Activated CD4-positive, alpha-beta T cell treated with anti-CD3 and anti-CD28 coated beads, Interleukin-2, amount 50 U/mL, for 24 hours (primary cell): ENCODE measurements around the gene PTPN5.
A peak's percentile ranks its signal among the peaks of the same experiment; 100 is the strongest.

Experiments
- DNase-seq, 2 donors: peaks; one replicate each; pipeline ENCODE4 v3.0.0-alpha.2; 2020; ENCODE audit warnings: low read depth in 1 of 2, low spot score in 1 of 2

PTPN5 gene

GRCh38 chr11:18743365-18743764 lies 48.2 kb downstream of the PTPN5 start:
- no peak for DNase-seq

- DNase-seq: no peak
Measured at GRCh38 chr11:18741783-18742182, 49.8 kb downstream of the PTPN5 start.

DNA sequence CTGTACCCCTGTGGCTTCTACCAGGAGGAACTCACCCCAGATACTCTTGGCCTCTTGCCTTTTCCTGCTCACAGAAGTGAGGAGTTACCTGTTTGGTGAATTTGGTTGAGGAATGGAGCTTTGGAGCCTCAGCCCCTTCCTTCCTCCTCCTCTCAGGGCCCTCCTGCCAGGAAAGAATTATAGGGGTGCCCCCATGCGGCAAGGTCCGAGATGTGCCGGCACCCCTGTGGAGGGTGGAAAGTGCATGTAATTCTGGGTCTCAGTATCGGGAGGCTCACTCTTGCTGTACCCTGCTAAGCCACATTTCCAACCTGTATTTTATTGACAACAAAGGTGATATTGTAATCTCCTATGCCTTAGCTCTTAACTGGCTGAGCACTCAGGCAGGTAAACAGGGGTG lies 51.9 kb downstream of the PTPN5 start:
- DNase-seq: no peak

- DNase-seq: no peak
Measured at GRCh38 chr11:18737642-18738041, 54.0 kb downstream of the PTPN5 start.

DNA sequence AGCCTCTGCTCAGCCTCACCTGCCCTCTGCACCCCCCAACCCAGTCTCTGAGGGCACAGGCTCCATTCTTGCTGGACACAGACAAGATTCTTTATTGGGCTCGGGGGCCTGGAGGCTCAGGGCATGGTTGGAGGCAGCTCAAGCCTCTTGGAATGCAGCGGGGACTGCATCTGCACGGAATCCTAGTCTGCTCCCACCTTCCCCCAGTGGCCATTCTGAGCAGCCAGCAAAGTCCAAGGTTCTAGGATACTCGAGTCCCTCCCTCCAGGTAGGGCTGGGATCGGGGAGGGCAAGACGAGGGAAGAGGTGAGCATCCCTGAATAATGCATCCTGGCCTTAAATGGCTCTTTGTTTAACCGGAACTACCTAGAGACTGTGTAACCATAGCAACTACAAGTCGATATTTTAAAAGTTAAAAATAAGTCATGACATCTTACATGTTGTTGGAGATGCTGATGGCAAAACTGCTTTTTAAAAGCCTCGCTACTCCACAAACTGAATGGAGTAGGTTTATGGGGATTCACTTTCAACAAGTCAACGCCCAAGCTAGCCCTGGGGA lies 54.9 kb downstream of the PTPN5 start:
- DNase-seq: no peak

- DNase-seq: no peak
Measured at GRCh38 chr11:18733202-18733601, 58.4 kb downstream of the PTPN5 start.

GRCh38 chr11:18731949-18732821 lies 59.4 kb downstream of the PTPN5 start:
- peak; percentile 58 to 65 for DNase-seq

GRCh38 chr11:18731441-18731840 lies 60.2 kb downstream of the PTPN5 start:
- no peak for DNase-seq

DNA sequence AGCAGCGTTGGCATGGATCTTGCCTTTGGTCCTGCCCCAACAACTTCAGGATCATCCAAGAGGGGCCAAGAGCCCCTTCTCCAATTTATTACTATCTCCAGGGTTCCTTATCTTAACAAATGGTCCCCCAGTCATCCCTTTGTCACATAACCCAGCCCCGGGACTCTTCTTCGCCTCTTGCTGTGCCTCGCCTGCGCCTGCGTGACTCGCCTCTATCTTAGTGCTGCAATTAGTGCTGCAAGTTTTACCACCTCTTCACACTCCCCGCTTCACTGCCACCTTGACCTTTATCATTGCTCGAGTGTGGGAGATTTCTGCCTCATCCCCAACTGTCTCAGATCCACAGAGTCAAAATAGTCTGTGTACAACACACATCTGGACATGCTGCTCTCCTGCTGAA lies 61.6 kb downstream of the PTPN5 start:
- DNase-seq: no peak

DNA sequence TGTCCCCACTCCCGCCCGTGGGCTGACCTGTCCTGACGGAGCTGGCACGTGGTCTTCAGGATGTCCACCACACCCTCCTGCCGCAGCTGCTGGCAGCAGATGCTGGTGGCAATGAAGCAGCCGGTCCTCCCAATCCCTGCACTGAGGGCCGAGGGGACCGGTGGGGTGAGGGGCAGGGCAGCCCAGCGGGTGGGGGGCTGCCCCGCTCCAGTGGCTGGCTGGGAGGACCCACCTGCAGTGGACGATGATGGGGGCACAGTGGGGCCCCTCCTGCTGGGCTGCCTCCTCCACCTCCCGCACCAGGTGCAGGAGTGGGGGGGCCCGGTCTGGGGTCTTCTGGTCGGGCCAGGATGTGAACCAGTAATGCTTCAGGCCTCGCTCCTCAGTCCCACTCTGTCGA lies 62.2 kb downstream of the PTPN5 start:
- no peak for DNase-seq

DNA sequence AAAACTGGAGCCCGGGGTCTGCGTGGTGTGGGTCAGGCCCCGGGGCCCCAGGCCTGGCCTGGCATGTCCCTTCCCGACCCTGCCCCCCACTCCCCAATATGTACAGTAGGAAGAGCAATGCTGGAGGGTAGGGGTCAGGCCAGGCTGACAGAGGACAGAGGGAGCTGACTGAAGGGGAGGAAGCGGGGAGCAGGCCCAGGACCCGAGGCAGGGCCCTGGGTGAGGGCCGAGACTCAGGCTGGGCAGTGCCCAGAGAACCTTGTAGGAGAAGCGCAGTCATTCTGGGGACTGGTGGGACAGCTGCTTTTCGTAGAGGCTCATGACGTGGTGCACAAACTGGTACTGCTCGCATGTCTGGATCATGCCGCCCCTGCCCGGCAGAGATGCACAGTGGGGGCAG lies 62.9 kb downstream of the PTPN5 start:
- no peak for DNase-seq

DNA sequence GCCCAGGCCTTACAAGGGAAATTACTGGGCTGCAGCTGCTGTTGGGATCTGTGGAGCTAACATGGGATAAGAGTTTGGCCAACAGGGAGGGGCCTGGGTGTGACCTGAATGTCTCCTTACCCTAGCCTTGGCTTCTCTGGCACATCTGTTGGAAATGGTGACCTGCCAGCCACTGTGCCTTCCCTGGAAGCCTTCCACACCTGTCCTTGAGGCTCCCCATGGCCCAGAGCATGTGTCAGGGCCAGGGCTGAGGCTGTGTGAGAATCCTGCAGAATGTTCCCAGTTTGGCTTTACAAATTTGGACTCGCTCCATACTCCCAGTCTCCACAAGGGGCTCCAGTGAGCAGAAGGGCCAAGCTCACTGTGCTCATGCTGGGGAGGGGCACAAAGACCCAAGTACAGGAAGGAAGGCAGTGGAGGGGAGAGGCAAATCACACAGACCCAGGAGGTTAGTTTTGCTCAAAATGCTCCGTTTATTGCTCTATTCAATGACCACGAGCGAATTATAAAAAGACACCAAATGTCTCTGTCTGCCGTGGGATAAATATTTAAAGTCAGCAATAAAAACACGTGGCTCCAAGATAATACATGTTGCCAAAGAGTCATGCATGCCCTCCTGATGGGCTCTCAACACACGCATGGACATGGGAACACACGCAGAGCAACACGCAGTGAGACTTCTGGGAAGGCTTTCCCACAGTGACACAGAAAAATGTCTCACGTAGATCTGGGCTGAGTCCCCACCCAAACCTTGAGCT lies 63.9 kb downstream of the PTPN5 start:
- DNase-seq: peak in 1 of 2 donors; percentile 32

DNA sequence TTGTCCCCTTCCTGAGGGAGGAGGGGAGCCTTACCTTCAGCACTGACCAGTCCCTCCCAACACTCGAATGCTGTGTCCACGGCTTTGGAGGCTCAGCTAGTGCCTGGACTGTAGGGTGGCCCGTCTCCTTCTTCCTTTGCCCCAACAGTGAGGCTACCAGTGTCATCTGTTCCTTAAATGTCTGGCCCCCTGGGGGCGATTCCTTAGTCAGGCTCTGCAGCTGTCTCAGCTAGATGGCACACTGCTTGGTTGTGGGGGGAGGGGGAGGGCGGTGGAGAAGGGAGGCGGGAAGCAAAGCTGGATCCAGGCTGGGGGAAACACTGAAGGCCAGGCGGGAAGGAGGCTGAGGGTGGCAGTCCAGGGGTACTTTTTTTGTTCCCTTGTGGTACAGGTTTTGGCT lies 65.6 kb downstream of the PTPN5 start, which contains the start of gene IGSF22:
TSS of gene IGSF22 (minus strand) at position 149 of the 400 bp plus-strand sequence. CDS start 1,952 bp downstream, outside the sequence.
- DNase-seq: no peak

DNA sequence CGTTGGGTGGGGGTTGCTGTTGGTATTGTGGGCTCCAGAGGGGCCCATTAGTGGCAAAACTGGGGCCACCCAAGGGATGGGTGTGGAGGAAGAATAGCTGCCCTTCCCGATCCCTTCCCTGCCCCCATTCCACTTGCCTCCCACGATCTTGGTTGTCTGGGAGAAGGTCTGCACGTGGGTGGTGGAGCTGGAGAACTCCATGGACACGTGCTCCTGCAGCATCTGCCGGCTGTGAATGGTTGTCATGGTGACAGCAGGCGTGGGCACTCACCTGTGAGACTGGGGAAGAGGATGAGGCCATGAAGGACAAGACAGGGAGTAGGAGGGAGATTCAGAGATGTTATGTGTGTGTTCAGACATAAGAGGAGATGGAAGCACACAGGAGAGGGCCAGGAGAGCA lies 67.6 kb downstream of the PTPN5 start:
- no peak for DNase-seq

DNA sequence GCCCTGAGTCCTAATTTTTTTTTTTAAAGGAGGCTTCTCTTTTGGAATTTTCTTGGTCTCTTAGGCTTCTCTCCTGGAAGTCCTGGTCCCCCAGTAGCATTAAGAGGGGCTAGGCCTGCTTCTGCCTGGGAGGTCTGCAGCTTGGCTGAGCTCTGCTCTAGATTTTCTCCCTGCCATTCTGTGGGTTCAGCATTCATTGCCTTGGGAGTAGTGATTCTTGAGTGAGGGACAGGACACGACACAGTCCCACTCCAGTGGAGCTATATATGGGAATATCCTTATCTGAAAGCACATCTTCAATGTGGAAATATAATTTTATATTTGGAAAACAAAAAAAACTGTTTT lies 69.3 kb downstream of the PTPN5 start:
- DNase-seq: no peak

- DNase-seq: peak; percentile 24 to 26
Measured at GRCh38 chr11:18721561-18722292, 69.9 kb downstream of the PTPN5 start.

- peak; percentile 57 to 74 for DNase-seq
Measured at GRCh38 chr11:18720808-18721560, 70.6 kb downstream of the PTPN5 start.

- no peak for DNase-seq
Measured at GRCh38 chr11:18720091-18720807, 71.3 kb downstream of the PTPN5 start.

GRCh38 chr11:18715476-18715875 lies 76.1 kb downstream of the PTPN5 start:
- no peak for DNase-seq

- DNase-seq: no peak
Measured at GRCh38 chr11:18714443-18714780, 77.2 kb downstream of the PTPN5 start.
